Measurements from ENCODE around the gene BTNL9. TPM values are rescaled to one million over a fixed set of nuclear protein-coding genes. Genes with fewer than 3 reads are reported as not detected.
"Not testable (repeated sequence)": the region's sequence is repeated elsewhere in the genome, so short reads cannot be mapped to it uniquely, and the experiment has no call there.

Gene BTNL9
- total RNA-seq, 1 experiment from 2014 or later = 11.5 TPM

DNA sequence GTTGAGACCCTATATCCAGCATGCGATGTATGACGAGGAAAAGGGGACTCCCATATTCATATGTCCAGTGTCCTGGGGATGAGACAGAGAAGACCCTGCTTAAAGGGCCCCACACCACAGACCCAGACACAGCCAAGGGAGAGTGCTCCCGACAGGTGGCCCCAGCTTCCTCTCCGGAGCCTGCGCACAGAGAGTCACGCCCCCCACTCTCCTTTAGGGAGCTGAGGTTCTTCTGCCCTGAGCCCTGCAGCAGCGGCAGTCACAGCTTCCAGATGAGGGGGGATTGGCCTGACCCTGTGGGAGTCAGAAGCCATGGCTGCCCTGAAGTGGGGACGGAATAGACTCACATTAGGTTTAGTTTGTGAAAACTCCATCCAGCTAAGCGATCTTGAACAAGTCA, 34.3 kb upstream of the BTNL9 start:
- no peak for DNase-seq
- H2AFZ ChIP-seq (ENCODE audit: low read length) = no peak overlapping the region
- ChIA-PET POLR2A (ENCODE audit: unreplicated experiment) (no interaction called here), CTCF (no interaction called here)
- no peak overlapping the region for H3K27ac ChIP-seq (ENCODE audit: low read length)
- no peak overlapping the region for H3K4me3 ChIP-seq (ENCODE audit: low read length)
- no peak overlapping the region for H3K9ac ChIP-seq (ENCODE audit: low read length)
- TF ChIP-seq, protein P1, sequence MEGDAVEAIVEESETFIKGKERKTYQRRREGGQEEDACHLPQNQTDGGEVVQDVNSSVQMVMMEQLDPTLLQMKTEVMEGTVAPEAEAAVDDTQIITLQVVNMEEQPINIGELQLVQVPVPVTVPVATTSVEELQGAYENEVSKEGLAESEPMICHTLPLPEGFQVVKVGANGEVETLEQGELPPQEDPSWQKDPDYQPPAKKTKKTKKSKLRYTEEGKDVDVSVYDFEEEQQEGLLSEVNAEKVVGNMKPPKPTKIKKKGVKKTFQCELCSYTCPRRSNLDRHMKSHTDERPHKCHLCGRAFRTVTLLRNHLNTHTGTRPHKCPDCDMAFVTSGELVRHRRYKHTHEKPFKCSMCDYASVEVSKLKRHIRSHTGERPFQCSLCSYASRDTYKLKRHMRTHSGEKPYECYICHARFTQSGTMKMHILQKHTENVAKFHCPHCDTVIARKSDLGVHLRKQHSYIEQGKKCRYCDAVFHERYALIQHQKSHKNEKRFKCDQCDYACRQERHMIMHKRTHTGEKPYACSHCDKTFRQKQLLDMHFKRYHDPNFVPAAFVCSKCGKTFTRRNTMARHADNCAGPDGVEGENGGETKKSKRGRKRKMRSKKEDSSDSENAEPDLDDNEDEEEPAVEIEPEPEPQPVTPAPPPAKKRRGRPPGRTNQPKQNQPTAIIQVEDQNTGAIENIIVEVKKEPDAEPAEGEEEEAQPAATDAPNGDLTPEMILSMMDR (conservative IDR thresholded peaks at IDR 0.05; ENCODE audit: low read depth, low read length) = no peak
- TF ChIP-seq EZH2 (IDR thresholded peaks at IDR 0.05; ENCODE audit: low read length, unreplicated experiment) (no peak), EZH2phosphoT487 (IDR thresholded peaks at IDR 0.05; ENCODE audit: borderline replicate concordance, low read length) (no peak)
- no peaks in the 10 kb centered on the region for H3F3A ChIP-seq (ENCODE audit: low read length, unreplicated experiment)
- H3K4me1 ChIP-seq (ENCODE audit: insufficient read depth, low read length) = no peaks in the 10 kb centered on the region
- H3K4me2 ChIP-seq (ENCODE audit: low read length) = no peak overlapping the region
- no peaks in the 10 kb centered on the region for H4K20me1 ChIP-seq (ENCODE audit: low read length)
- H3K9me2 ChIP-seq (replicated peaks; ENCODE audit: low read length) = no peaks in the 10 kb centered on the region
- H3K36me3 ChIP-seq (ENCODE audit: low read depth, low read length) = no peaks in the 10 kb centered on the region
- BruUV-seq (replicated peaks) = no TSS peak
- H3K79me2 ChIP-seq (ENCODE audit: low read length) = no peaks in the 10 kb centered on the region
- peaks cover 12% of the 10 kb centered on the region; the same call in 1 of the 2 replicates for H3K27me3 ChIP-seq (ENCODE audit: low read length)
- no peak for ATAC-seq
- H3K9me3 ChIP-seq (ENCODE audit: low read length) = no peaks in the 10 kb centered on the region
- intact Hi-C loops (cut with micrococcal nuclease) = no loop called here

DNA sequence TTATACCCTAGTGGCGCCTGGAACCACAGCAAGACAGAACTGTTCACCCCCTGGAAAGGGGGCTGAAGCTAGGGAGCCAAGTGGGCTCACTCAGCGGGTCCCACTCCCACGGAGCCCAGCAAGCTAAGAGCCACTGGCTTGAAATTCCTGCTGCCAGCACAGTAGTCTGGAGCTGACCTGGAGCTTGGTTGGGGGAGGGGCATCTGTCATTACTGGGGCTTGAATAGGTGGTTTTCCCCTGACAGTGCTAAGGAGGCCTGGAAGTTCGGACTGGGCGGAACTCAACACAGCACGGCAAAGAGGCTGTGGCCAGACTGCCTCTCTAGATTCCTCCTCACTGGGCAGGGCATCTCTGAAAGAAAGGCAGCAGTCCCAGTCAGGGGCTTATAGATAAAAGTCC, 31.9 kb upstream of the BTNL9 start:
- Histone ChIP-seq H3K36me3 (ENCODE audit: low read depth, low read length) (no peaks in the 10 kb centered on the region), H3K27ac (ENCODE audit: low read length) (no peak overlapping the region), H3K27me3 (ENCODE audit: low read length) (peaks cover 12% of the 10 kb centered on the region; the same call in 1 of the 2 replicates), H3K9ac (ENCODE audit: low read length) (no peak overlapping the region), H2AFZ (ENCODE audit: low read length) (no peak overlapping the region), H3K4me2 (ENCODE audit: low read length) (no peak overlapping the region), H3K79me2 (ENCODE audit: low read length) (no peaks in the 10 kb centered on the region), H4K20me1 (ENCODE audit: low read length) (no peaks in the 10 kb centered on the region), H3K9me3 (ENCODE audit: low read length) (no peaks in the 10 kb centered on the region), H3F3A (ENCODE audit: low read length, unreplicated experiment) (no peaks in the 10 kb centered on the region), H3K9me2 (replicated peaks; ENCODE audit: low read length) (no peaks in the 10 kb centered on the region), H3K4me1 (ENCODE audit: insufficient read depth, low read length) (no peaks in the 10 kb centered on the region), H3K4me3 (ENCODE audit: low read length) (no peak overlapping the region)
- ChIA-PET CTCF (no interaction called here), POLR2A (ENCODE audit: unreplicated experiment) (no interaction called here)
- no peak for DNase-seq
- TF ChIP-seq, protein P1 (conservative IDR thresholded peaks at IDR 0.05; ENCODE audit: low read depth, low read length) = no peak
- TF ChIP-seq EZH2phosphoT487 (IDR thresholded peaks at IDR 0.05; ENCODE audit: borderline replicate concordance, low read length) (no peak), EZH2 (IDR thresholded peaks at IDR 0.05; ENCODE audit: low read length, unreplicated experiment) (no peak)
- BruUV-seq (replicated peaks) = no TSS peak
- intact Hi-C loops (cut with micrococcal nuclease) = no loop called here
- no peak for ATAC-seq

DNA sequence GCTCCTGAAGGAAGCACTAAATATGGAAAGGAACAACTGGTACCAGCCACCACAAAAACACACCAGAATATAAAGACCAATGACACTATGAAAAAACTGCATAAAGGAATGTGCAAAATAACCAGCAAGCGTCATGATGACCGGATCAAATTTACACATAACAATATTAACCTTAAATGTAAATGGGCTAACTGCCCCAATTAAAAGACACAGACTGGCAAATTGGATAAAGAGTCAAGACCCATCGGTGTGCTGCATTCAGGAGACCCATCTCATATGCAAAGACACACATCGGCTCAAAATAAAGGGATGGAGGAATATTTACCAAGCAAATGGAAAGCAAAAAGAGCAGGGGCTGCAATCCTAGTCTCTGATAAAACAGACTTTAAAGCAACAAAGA, 30.0 kb upstream of the BTNL9 start:
- peaks cover 12% of the 10 kb centered on the region; the same call in 1 of the 2 replicates for H3K27me3 ChIP-seq (ENCODE audit: low read length)
- H3K9me2 ChIP-seq (replicated peaks; ENCODE audit: low read length); DNase-seq; H3K4me2 ChIP-seq (ENCODE audit: low read length); H3K4me1 ChIP-seq (ENCODE audit: insufficient read depth, low read length); H4K20me1 ChIP-seq (ENCODE audit: low read length); H3F3A ChIP-seq (ENCODE audit: low read length, unreplicated experiment); POLR2A ChIA-PET (ENCODE audit: unreplicated experiment); H2AFZ ChIP-seq (ENCODE audit: low read length); intact Hi-C loops (cut with micrococcal nuclease); H3K36me3 ChIP-seq (ENCODE audit: low read depth, low read length); ATAC-seq; H3K27ac ChIP-seq (ENCODE audit: low read length); H3K9ac ChIP-seq (ENCODE audit: low read length); H3K9me3 ChIP-seq (ENCODE audit: low read length); BruUV-seq (replicated peaks); H3K4me3 ChIP-seq (ENCODE audit: low read length); CTCF ChIA-PET; H3K79me2 ChIP-seq (ENCODE audit: low read length): not testable (repeated sequence)

DNA sequence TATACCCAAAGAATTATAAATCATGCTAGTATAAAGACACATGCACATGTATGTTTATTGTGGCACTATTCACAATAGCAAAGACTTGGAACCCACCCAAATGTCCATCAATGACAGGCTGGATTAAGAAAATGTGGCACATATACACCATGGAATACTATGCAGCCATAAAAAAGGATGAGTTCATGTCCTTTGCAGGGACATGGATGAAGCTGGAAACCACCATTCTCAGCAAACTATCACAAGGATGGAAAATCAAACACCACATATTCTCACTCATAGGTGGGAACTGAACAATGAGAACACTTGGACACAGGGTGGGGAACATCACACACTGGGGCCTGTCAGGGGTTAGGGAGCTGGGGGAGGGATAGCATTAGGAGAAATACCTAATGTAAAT, 25.4 kb upstream of the BTNL9 start:
- H3K4me3 ChIP-seq (ENCODE audit: low read length); BruUV-seq (replicated peaks); H3K79me2 ChIP-seq (ENCODE audit: low read length); H3K4me2 ChIP-seq (ENCODE audit: low read length); DNase-seq; H3K27me3 ChIP-seq (ENCODE audit: low read length); H4K20me1 ChIP-seq (ENCODE audit: low read length); POLR2A ChIA-PET (ENCODE audit: unreplicated experiment); H3K27ac ChIP-seq (ENCODE audit: low read length); H3F3A ChIP-seq (ENCODE audit: low read length, unreplicated experiment); intact Hi-C loops (cut with micrococcal nuclease); H3K9me3 ChIP-seq (ENCODE audit: low read length); H3K9me2 ChIP-seq (replicated peaks; ENCODE audit: low read length); H3K36me3 ChIP-seq (ENCODE audit: low read depth, low read length); H3K9ac ChIP-seq (ENCODE audit: low read length); H2AFZ ChIP-seq (ENCODE audit: low read length); H3K4me1 ChIP-seq (ENCODE audit: insufficient read depth, low read length); ATAC-seq; CTCF ChIA-PET: not testable (repeated sequence)

DNA sequence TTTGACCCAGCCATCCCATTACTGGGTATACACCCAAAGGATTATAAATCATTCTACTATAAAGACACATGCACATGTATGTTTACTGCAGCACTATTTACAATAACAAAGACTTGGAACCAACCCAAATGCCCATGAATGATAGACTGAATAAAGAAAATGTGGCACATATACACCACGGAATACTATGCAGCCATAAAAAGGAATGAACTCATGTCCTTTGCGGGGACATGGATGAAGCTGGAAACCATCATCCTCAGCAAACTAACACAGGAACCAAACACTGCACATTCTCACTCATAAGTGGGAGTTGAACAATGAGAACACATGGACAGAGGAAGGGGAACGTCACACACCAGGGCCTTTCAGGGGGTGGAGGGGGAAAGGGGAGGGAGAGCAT, 22.6 kb upstream of the BTNL9 start:
- CTCF ChIA-PET; H3K9ac ChIP-seq (ENCODE audit: low read length); intact Hi-C loops (cut with micrococcal nuclease); H3F3A ChIP-seq (ENCODE audit: low read length, unreplicated experiment); H3K27ac ChIP-seq (ENCODE audit: low read length); H3K4me1 ChIP-seq (ENCODE audit: insufficient read depth, low read length); ATAC-seq; H3K27me3 ChIP-seq (ENCODE audit: low read length); H3K79me2 ChIP-seq (ENCODE audit: low read length); BruUV-seq (replicated peaks); H3K4me3 ChIP-seq (ENCODE audit: low read length); H4K20me1 ChIP-seq (ENCODE audit: low read length); DNase-seq; H2AFZ ChIP-seq (ENCODE audit: low read length); POLR2A ChIA-PET (ENCODE audit: unreplicated experiment); H3K9me2 ChIP-seq (replicated peaks; ENCODE audit: low read length); H3K9me3 ChIP-seq (ENCODE audit: low read length); H3K36me3 ChIP-seq (ENCODE audit: low read depth, low read length); H3K4me2 ChIP-seq (ENCODE audit: low read length): not testable (repeated sequence)

All from PC-3 (cell line).